ENCODE measurements around the gene MTO1.
"Not testable (repeated sequence)": the region's sequence is repeated elsewhere in the genome, so short reads cannot be mapped to it uniquely, and the experiment has no call there.

Gene MTO1

GRCh38 chr6:73461537-73462350, at the start of gene MTO1:
TSS of gene MTO1 (plus strand) at chr6:73461737. CDS start at chr6:73461855, 118 bp downstream.
- H3K27ac ChIP-seq (ENCODE audit: low read length) = peak within 1 kb of the TSS; percentile 90
- H3K4me1 ChIP-seq (ENCODE audit: insufficient read depth, low read length) = no peaks in the 10 kb centered on the region
- peak within 1 kb of the TSS; percentile 97 for H3K9ac ChIP-seq (ENCODE audit: low read depth, low read length)
- peaks cover 8% of the 10 kb centered on the region for H3K36me3 ChIP-seq (ENCODE audit: insufficient read depth, low read depth, low read length)
- H3K4me3 ChIP-seq (ENCODE audit: low read length) = peak within 1 kb of the TSS; percentile 100
- no peaks in the 10 kb centered on the region for H3K9me3 ChIP-seq (ENCODE audit: insufficient read depth, low read depth, low read length)
- H3K27me3 ChIP-seq (ENCODE audit: insufficient read depth, low read length) = no peaks in the 10 kb centered on the region

GRCh38 chr6:73413102-73413501, 48.4 kb upstream of the MTO1 start:
- Histone ChIP-seq H3K27me3 (ENCODE audit: insufficient read depth, low read length) (no peaks in the 10 kb centered on the region), H3K4me3 (ENCODE audit: low read length) (no peak overlapping the region), H3K9ac (ENCODE audit: low read depth, low read length) (no peak overlapping the region), H3K4me1 (ENCODE audit: insufficient read depth, low read length) (no peaks in the 10 kb centered on the region), H3K27ac (ENCODE audit: low read length) (no peak overlapping the region), H3K9me3 (ENCODE audit: insufficient read depth, low read depth, low read length) (no peaks in the 10 kb centered on the region), H3K36me3 (ENCODE audit: insufficient read depth, low read depth, low read length) (no peaks in the 10 kb centered on the region)

GRCh38 chr6:73418081-73418741, 43.3 kb upstream of the MTO1 start:
- Histone ChIP-seq H3K27ac (ENCODE audit: low read length) (no peak overlapping the region), H3K4me3 (ENCODE audit: low read length) (no peak overlapping the region), H3K9ac (ENCODE audit: low read depth, low read length) (no peak overlapping the region), H3K4me1 (ENCODE audit: insufficient read depth, low read length) (no peaks in the 10 kb centered on the region), H3K27me3 (ENCODE audit: insufficient read depth, low read length) (no peaks in the 10 kb centered on the region), H3K9me3 (ENCODE audit: insufficient read depth, low read depth, low read length) (no peaks in the 10 kb centered on the region), H3K36me3 (ENCODE audit: insufficient read depth, low read depth, low read length) (no peaks in the 10 kb centered on the region)

GRCh38 chr6:73421534-73421933, 40.0 kb upstream of the MTO1 start:
- Histone ChIP-seq H3K27me3 (ENCODE audit: insufficient read depth, low read length) (no peaks in the 10 kb centered on the region), H3K27ac (ENCODE audit: low read length) (no peak overlapping the region), H3K4me3 (ENCODE audit: low read length) (no peak overlapping the region), H3K9ac (ENCODE audit: low read depth, low read length) (no peak overlapping the region), H3K9me3 (ENCODE audit: insufficient read depth, low read depth, low read length) (no peaks in the 10 kb centered on the region), H3K4me1 (ENCODE audit: insufficient read depth, low read length) (no peaks in the 10 kb centered on the region), H3K36me3 (ENCODE audit: insufficient read depth, low read depth, low read length) (peaks cover 6% of the 10 kb centered on the region; the same call in 1 of the 2 replicates)

GRCh38 chr6:73435236-73435635, 26.3 kb upstream of the MTO1 start:
- Histone ChIP-seq H3K27me3 (ENCODE audit: insufficient read depth, low read length) (no peaks in the 10 kb centered on the region), H3K4me1 (ENCODE audit: insufficient read depth, low read length) (no peaks in the 10 kb centered on the region), H3K36me3 (ENCODE audit: insufficient read depth, low read depth, low read length) (peaks cover 4% of the 10 kb centered on the region; the same call in 1 of the 2 replicates), H3K4me3 (ENCODE audit: low read length) (no peak overlapping the region), H3K27ac (ENCODE audit: low read length) (no peak overlapping the region), H3K9me3 (ENCODE audit: insufficient read depth, low read depth, low read length) (no peaks in the 10 kb centered on the region), H3K9ac (ENCODE audit: low read depth, low read length) (no peak overlapping the region)

- H3K27me3 ChIP-seq (ENCODE audit: insufficient read depth, low read length) = no peaks in the 10 kb centered on the region
- peaks cover 8% of the 10 kb centered on the region; the same call in 1 of the 2 replicates for H3K36me3 ChIP-seq (ENCODE audit: insufficient read depth, low read depth, low read length)
- H3K4me3 ChIP-seq (ENCODE audit: low read length) = no peak overlapping the region
- no peak overlapping the region for H3K9ac ChIP-seq (ENCODE audit: low read depth, low read length)
- H3K4me1 ChIP-seq (ENCODE audit: insufficient read depth, low read length) = no peaks in the 10 kb centered on the region
- H3K9me3 ChIP-seq (ENCODE audit: insufficient read depth, low read depth, low read length) = no peaks in the 10 kb centered on the region
- H3K27ac ChIP-seq (ENCODE audit: low read length) = no peak overlapping the region
Observed at GRCh38 chr6:73443555-73443954, 18.0 kb upstream of the MTO1 start.

GRCh38 chr6:73451223-73452106, 10.1 kb upstream of the MTO1 start:
- H3K36me3 ChIP-seq (ENCODE audit: insufficient read depth, low read depth, low read length) = no peaks in the 10 kb centered on the region
- peak overlapping the region; percentile 84 for H3K9ac ChIP-seq (ENCODE audit: low read depth, low read length)
- H3K4me1 ChIP-seq (ENCODE audit: insufficient read depth, low read length) = no peaks in the 10 kb centered on the region
- no peak overlapping the region for H3K27ac ChIP-seq (ENCODE audit: low read length)
- H3K9me3 ChIP-seq (ENCODE audit: insufficient read depth, low read depth, low read length) = no peaks in the 10 kb centered on the region
- peak overlapping the region; percentile 65 for H3K4me3 ChIP-seq (ENCODE audit: low read length)
- H3K27me3 ChIP-seq (ENCODE audit: insufficient read depth, low read length) = peaks cover 25% of the 10 kb centered on the region

- H3K27ac ChIP-seq (ENCODE audit: low read length) = no peak within 1 kb of the TSS
- H3K36me3 ChIP-seq (ENCODE audit: insufficient read depth, low read depth, low read length) = no peaks in the 10 kb centered on the region
- H3K9ac ChIP-seq (ENCODE audit: low read depth, low read length) = peak within 1 kb of the TSS; percentile 84
- no peaks in the 10 kb centered on the region for H3K4me1 ChIP-seq (ENCODE audit: insufficient read depth, low read length)
- H3K27me3 ChIP-seq (ENCODE audit: insufficient read depth, low read length) = peaks cover 25% of the 10 kb centered on the region
- H3K9me3 ChIP-seq (ENCODE audit: insufficient read depth, low read depth, low read length) = no peaks in the 10 kb centered on the region
- peak within 1 kb of the TSS; percentile 65 for H3K4me3 ChIP-seq (ENCODE audit: low read length)
Observed at GRCh38 chr6:73452107-73452461, 9.5 kb upstream of the MTO1 start, which contains the start of gene CGAS. TSS of gene CGAS (minus strand) at chr6:73452297. CDS start at chr6:73452181, 116 bp downstream.

- H3K9ac ChIP-seq (ENCODE audit: low read depth, low read length) = no peak overlapping the region
- no peaks in the 10 kb centered on the region for H3K9me3 ChIP-seq (ENCODE audit: insufficient read depth, low read depth, low read length)
- H3K4me1 ChIP-seq (ENCODE audit: insufficient read depth, low read length) = no peaks in the 10 kb centered on the region
- no peaks in the 10 kb centered on the region for H3K36me3 ChIP-seq (ENCODE audit: insufficient read depth, low read depth, low read length)
- no peak overlapping the region for H3K4me3 ChIP-seq (ENCODE audit: low read length)
- no peak overlapping the region for H3K27ac ChIP-seq (ENCODE audit: low read length)
- H3K27me3 ChIP-seq (ENCODE audit: insufficient read depth, low read length) = peaks cover 20% of the 10 kb centered on the region
Observed at GRCh38 chr6:73455865-73456629, 5.5 kb upstream of the MTO1 start.

GRCh38 chr6:73459474-73459873, 2.1 kb upstream of the MTO1 start:
- H3K27ac ChIP-seq (ENCODE audit: low read length); H3K9ac ChIP-seq (ENCODE audit: low read depth, low read length); H3K36me3 ChIP-seq (ENCODE audit: insufficient read depth, low read depth, low read length); H3K4me3 ChIP-seq (ENCODE audit: low read length); H3K4me1 ChIP-seq (ENCODE audit: insufficient read depth, low read length); H3K9me3 ChIP-seq (ENCODE audit: insufficient read depth, low read depth, low read length); H3K27me3 ChIP-seq (ENCODE audit: insufficient read depth, low read length): not testable (repeated sequence)

- no peak overlapping the region for H3K27ac ChIP-seq (ENCODE audit: low read length)
- H3K27me3 ChIP-seq (ENCODE audit: insufficient read depth, low read length) = no peaks in the 10 kb centered on the region
- no peaks in the 10 kb centered on the region for H3K9me3 ChIP-seq (ENCODE audit: insufficient read depth, low read depth, low read length)
- H3K9ac ChIP-seq (ENCODE audit: low read depth, low read length) = no peak overlapping the region
- no peaks in the 10 kb centered on the region for H3K4me1 ChIP-seq (ENCODE audit: insufficient read depth, low read length)
- no peaks in the 10 kb centered on the region for H3K36me3 ChIP-seq (ENCODE audit: insufficient read depth, low read depth, low read length)
- no peak overlapping the region for H3K4me3 ChIP-seq (ENCODE audit: low read length)
Observed at GRCh38 chr6:73460056-73460455, 1.5 kb upstream of the MTO1 start.

Data from iPS-20b (cell line).